B cell (primary cell): ENCODE data around the gene LIPG.

ENCODE experiments used
- EZH2 ChIP-seq: IDR thresholded peaks from 2 replicates; pipeline ENCODE4 v1.6.1; 2012; ENCODE audit warnings: borderline replicate concordance, low read depth, mild to moderate bottlenecking, moderate library complexity, low read length; ENCODE audit not compliant: insufficient read depth, poor library complexity, severe bottlenecking
- TF ChIP-seq, protein P1 (sequence below): fragments of 200-600 bp; IDR thresholded peaks from one replicate; pipeline ENCODE4 v1.8.0; 2022; ENCODE audit warnings: antibody characterized with exemption, mild to moderate bottlenecking

GRCh38 chr18:49525981-49526380 lies 35.9 kb upstream of the LIPG start:
- TF ChIP-seq, protein P1, sequence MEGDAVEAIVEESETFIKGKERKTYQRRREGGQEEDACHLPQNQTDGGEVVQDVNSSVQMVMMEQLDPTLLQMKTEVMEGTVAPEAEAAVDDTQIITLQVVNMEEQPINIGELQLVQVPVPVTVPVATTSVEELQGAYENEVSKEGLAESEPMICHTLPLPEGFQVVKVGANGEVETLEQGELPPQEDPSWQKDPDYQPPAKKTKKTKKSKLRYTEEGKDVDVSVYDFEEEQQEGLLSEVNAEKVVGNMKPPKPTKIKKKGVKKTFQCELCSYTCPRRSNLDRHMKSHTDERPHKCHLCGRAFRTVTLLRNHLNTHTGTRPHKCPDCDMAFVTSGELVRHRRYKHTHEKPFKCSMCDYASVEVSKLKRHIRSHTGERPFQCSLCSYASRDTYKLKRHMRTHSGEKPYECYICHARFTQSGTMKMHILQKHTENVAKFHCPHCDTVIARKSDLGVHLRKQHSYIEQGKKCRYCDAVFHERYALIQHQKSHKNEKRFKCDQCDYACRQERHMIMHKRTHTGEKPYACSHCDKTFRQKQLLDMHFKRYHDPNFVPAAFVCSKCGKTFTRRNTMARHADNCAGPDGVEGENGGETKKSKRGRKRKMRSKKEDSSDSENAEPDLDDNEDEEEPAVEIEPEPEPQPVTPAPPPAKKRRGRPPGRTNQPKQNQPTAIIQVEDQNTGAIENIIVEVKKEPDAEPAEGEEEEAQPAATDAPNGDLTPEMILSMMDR = no peak
- no peak for TF ChIP-seq EZH2
